GM21825 (cell line): ENCODE data around the gene PLS1.

Source experiments
- ATAC-seq: cut with Tn5 transposase; IDR thresholded peaks from one replicate; pipeline ENCODE4 v1.9.1; 2021; ENCODE audit warnings: mild to moderate bottlenecking, moderate library complexity; ENCODE audit not compliant: unreplicated experiment

Gene PLS1

DNA sequence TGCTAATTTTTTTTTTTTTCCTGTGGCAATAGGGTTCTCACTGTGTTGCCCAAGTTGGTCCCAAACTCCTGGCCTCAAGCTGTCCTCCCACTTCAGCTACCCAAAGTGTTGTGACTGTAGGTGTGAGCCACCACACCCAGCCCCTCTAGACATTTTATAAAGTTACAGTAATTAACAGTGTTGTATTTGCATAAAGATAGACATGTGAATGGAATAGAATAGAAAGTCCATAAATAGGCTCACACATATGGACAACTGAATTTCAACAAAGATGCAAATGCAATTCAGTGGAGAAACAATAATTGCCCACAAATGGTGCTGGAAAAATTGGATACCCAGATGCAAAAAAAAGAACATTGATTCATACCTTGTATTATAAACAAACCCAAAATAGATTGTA lies 39.9 kb downstream of the PLS1 start:
- ATAC-seq, result no peak

- ATAC-seq, result no peak
Measured at GRCh38 chr3:142636664-142637063, 40.5 kb downstream of the PLS1 start.

- ATAC-seq, result no peak
Measured at GRCh38 chr3:142638291-142638690, 42.1 kb downstream of the PLS1 start.

DNA sequence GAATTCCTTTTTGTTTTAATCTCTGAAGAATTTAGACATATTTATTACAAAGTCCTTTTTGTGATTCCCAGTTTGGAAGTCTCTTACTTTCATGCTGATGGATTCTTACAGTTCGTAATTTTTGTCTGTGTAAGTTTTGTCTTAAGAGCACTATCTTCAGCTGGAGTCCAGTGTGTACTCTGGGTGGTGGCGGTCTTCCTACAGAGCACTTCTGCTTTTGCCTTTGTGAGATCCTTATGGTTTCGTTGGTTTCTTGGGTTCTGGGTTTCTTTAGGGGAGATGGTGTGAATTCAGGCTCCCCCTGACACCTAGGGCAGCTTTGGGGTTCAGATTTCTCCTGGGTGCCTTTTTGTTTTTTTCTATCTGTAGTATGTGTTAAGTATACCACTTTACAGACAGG lies 45.3 kb downstream of the PLS1 start:
- no peak for ATAC-seq

- ATAC-seq, result no peak
Measured at GRCh38 chr3:142642956-142643355, 46.8 kb downstream of the PLS1 start.

DNA sequence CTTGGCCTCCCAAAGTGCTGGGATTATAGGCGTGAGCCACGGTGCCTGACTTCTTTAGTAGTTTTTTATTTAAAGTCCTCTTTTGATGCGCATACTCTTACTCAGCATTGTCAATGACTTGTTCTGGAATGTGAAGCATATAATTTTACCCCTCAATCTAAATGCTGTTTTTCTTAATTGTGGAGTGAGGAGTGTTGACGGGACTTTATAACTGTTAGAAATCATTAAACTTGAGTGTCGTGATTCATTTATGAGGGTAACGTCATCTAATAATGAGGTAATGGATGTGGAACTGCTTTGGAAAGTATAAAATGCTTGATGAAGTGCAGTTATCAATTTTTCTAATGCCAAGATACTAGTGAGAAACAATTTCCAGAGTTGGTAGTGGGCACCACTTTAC lies 48.3 kb downstream of the PLS1 start:
- ATAC-seq, result no peak

GRCh38 chr3:142645236-142645793 lies 49.1 kb downstream of the PLS1 start:
- no peak for ATAC-seq

DNA sequence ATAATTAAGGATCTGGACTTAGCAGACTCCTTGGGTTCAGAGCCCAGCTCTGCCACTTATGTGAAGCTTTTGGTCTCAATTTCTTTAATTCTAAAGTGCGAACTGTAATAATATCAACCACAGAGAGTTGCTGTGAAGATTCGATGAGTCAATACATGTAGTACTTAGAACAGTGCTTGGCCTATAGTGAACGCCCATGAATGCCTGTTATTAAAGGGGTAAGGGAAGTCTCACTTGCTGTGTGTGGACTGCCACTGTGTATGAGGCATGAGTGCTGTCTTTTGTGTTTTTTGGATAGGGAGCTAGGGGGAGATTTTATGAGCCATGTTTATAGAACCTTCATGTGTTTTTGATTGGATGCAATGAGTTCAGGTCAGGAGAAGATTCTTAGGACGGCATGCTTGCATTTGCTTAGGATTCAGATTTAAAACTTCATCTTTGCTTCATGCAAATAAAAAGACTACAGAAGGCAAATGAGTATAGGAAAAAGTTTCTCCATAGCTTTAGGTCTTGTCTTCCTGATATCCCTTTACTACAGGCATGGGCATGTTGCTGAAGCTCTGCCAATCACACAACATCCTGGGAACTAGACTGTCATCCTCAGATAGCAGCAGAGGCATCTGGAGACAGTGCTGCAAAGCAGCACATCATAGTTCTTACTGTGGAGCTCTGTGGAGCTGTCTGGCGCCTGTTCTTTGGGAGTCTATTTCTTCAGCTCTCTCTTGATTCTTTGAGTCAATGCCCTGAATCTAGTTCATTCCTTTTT lies 50.0 kb downstream of the PLS1 start:
- ATAC-seq, result no peak

GRCh38 chr3:142647856-142648255 lies 51.7 kb downstream of the PLS1 start:
- no peak for ATAC-seq

- ATAC-seq, result no peak
Measured at GRCh38 chr3:142648950-142649349, 52.8 kb downstream of the PLS1 start.

DNA sequence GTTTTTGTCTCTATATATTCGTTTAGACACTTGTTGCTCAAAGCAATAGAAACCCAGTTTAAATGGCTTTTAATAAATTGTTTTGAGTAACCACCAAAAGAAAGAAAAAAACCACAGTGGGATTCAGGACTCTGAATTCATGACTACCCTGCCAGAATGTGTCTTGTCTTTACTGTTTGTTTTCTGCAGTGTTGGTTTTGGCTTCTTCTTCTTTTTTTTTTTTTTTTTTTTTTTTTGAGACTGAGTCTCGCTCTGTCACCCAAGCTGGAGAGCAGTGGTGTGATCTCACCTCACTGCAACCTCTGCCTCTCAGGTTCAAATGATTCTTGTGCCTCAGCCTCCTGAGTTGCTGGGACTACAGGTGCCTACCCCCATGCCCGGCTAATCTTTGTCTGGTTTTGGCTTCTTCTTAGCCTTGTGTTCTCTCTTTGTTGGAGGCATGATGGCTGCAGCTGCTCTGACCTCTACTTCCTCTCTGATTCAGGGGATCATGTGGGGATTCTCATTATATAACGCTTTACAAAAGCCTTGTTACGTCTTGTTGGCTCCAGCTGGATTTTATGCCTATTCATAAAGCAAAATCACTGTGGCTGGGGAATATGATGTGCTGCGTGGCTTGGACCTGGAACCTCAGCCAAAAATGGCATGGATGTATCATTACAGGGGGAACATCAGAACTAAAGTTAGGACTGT lies 54.0 kb downstream of the PLS1 start:
- ATAC-seq, result no peak

GRCh38 chr3:142651711-142652110 lies 55.5 kb downstream of the PLS1 start:
- ATAC-seq, result no peak

DNA sequence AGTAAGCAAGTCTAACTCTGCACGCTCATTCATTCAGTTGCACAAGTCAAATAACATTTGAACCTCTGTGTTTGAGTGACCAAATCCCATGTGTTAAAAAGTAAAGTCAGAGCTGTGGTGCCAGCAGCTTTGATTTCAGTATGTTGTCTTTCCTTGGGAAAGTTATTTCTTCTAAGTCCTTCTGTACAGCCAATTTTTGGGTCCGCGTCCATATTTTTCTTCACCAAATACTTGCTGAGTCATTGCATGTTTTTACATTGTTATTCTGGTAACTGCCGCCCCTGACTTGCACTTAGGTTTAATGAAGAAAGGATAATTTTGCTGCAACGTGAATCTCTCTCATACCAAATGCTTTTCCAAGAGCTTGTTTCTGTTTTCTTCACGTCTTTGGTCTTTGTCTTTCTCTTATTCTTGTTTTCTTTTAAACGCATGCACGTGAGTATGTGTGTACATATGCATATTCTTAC lies 56.7 kb downstream of the PLS1 start:
- no peak for ATAC-seq

- no peak for ATAC-seq
Measured at GRCh38 chr3:142656575-142656974, 60.4 kb downstream of the PLS1 start.

GRCh38 chr3:142657033-142657432 lies 60.8 kb downstream of the PLS1 start:
- no peak for ATAC-seq

GRCh38 chr3:142660383-142660782 lies 64.2 kb downstream of the PLS1 start:
- ATAC-seq, result no peak

DNA sequence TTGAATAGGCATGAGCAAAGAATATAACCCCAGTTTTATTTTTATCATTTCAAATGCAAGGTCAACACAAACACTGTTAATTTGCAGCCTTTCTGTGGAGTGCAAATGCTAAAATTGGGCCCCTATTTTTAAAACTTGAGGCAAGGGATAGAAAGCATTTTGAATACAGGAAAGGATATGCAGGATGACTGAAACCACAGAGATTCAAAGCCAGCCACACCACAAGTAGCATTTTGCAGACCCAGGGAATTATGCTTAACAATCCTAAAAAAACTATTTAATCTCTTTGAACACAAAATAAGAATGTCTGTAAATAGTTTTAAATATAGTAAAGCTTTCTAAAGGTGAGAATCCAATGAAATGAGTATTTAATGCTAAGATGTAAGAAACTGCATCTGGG lies 64.7 kb downstream of the PLS1 start:
- no peak for ATAC-seq

GRCh38 chr3:142663865-142664264 lies 67.7 kb downstream of the PLS1 start:
- no peak for ATAC-seq

DNA sequence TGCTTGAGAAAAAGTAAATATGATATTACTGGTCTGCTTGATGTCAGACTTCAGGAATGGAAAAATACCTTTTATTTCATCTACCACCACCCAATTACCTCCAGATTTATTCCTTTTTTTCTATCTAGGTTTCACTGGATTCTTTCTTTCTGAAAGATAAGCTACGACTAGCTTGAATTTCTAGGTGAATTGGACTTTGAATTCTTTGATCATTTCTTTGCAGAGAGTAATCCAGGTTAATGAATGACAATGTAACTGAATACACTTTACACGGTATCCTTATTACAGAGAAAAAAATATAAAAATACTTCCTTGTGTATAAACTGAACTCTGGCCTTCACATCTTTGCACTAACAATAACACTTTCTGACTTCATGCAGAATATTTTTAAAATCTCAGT lies 68.1 kb downstream of the PLS1 start:
- no peak for ATAC-seq

- ATAC-seq, result no peak
Measured at GRCh38 chr3:142664819-142665218, 68.6 kb downstream of the PLS1 start.

- ATAC-seq, result no peak
Measured at GRCh38 chr3:142670120-142670519, 73.9 kb downstream of the PLS1 start.

- ATAC-seq, result no peak
Measured at GRCh38 chr3:142676151-142676550, 80.0 kb downstream of the PLS1 start.
